Panc1 (cell line): ENCODE results near the gene TMEM187. TPM values are rescaled to one million over a fixed set of nuclear protein-coding genes. Genes with fewer than 3 reads are reported as not detected.

Source experiments
- ATAC-seq: fragments of 200-7000 bp; cut with Tn5 transposase; 2 replicates; pipeline ENCODE4 v1.9.1; 2020; ENCODE audit warnings: mild to moderate bottlenecking, moderate library complexity
- BruUV-seq: library from RNA; stranded (reverse); fragments of 400-500 nt; replicated peaks from 2 replicates; lab custom pipeline; 2021; lab: Mats Ljungman, UMichigan
- CTCF ChIA-PET: fragments of 300-600 bp; sonication (Branson Sonifier 250); formaldehyde crosslinking; loops from one replicate; lab custom pipeline; 2022; ENCODE audit warnings: antibody characterized with exemption; lab: Charles Lee
- POLR2A ChIA-PET: fragments of 300-600 bp; sonication (Branson Sonifier 250); formaldehyde crosslinking; loops from one replicate; lab custom pipeline; 2022; ENCODE audit warnings: antibody characterized with exemption; lab: Charles Lee
- DNase-seq: peaks from one replicate; pipeline ENCODE4 v3.0.0-alpha.2; 2010; ENCODE audit warnings: low read depth, low spot score
- H3K27ac ChIP-seq: 2 replicates; pipeline ENCODE4 v1.5.1; 2011; ENCODE audit warnings: mild to moderate bottlenecking, low read length, inconsistent platforms
- H3K27me3 ChIP-seq: fragments of 200-500 bp; sonication (Bioruptor generic); 2 replicates; pipeline ENCODE4 v1.6.0; 2014; ENCODE audit warnings: low read length, inconsistent platforms; ENCODE audit not compliant: control insufficient read depth, insufficient read depth
- H3K36me3 ChIP-seq: fragments of 200-500 bp; sonication (Bioruptor generic); 2 replicates; pipeline ENCODE4 v1.5.1; 2014; ENCODE audit warnings: inconsistent platforms, mild to moderate bottlenecking, low read length, moderate library complexity; ENCODE audit not compliant: control insufficient read depth, insufficient read depth
- H3K4me1 ChIP-seq: 2 replicates; pipeline ENCODE4 v1.5.1; 2011; ENCODE audit warnings: inconsistent platforms, mild to moderate bottlenecking, low read length, moderate library complexity; ENCODE audit not compliant: control insufficient read depth, insufficient read depth
- H3K4me3 ChIP-seq, 2 experiments: 2 replicates each; pipeline ENCODE4 v1.5.1; 2011 to 2012; ENCODE audit warnings: low read depth in 2 of 2, low read length in 2 of 2, mild to moderate bottlenecking in 2 of 2, inconsistent platforms in 1 of 2, moderate library complexity in 1 of 2
- H3K9me3 ChIP-seq: fragments of 200-500 bp; sonication (Bioruptor generic); 2 replicates; pipeline ENCODE4 v1.5.1; 2014; ENCODE audit warnings: low read depth, mild to moderate bottlenecking, inconsistent platforms, low read length, moderate library complexity; ENCODE audit not compliant: control insufficient read depth, insufficient read depth
- POLR2AphosphoS5 ChIP-seq: IDR thresholded peaks from 2 replicates; pipeline ENCODE4 v1.6.1; 2012; ENCODE audit warnings: mild to moderate bottlenecking, low read depth, low read length, moderate library complexity
- SIN3A ChIP-seq: IDR thresholded peaks from 2 replicates; pipeline ENCODE4 v1.6.1; 2012; ENCODE audit warnings: low read depth, mild to moderate bottlenecking, low read length, moderate library complexity, borderline replicate concordance; ENCODE audit not compliant: insufficient read depth
- TCF7L2 ChIP-seq: IDR thresholded peaks from 2 replicates; pipeline ENCODE4 v1.6.1; 2011; ENCODE audit warnings: mild to moderate bottlenecking, low read depth, low read length, inconsistent platforms
- in situ Hi-C: cut with HindIII; loops from 2 replicates; pipeline ENCODE4 v1.10.0; 2016; ENCODE audit warnings: low sequenced_read_pairs, low pct_unique_long_range_greater_than_20kb
- intact Hi-C: fragments of 100-400 bp; cut with micrococcal nuclease; formaldehyde crosslinking; loops from one replicate; pipeline ENCODE4 v1.10.0; 2022; ENCODE audit not compliant: unreplicated experiment
- total RNA-seq: library from RNA; stranded (reverse); gene quantifications from one replicate; pipeline ENCODE4 v1.2.1, GENCODE V29; 2021; ENCODE audit not compliant: unreplicated experiment
- TF ChIP-seq, protein P1 (sequence below), 2 experiments: IDR thresholded peaks; 2 replicates each; pipeline ENCODE4 v1.6.1; 2011 to 2012; ENCODE audit warnings: low read depth in 2 of 2, control low read depth in 1 of 2, low read length in 1 of 2, mild to moderate bottlenecking in 1 of 2, moderate library complexity in 1 of 2; ENCODE audit not compliant: insufficient read depth in 1 of 2
- TF ChIP-seq, protein P2 (sequence below): fragments of 450-650 bp; IDR thresholded peaks from 2 replicates; pipeline ENCODE4 v1.5.1; 2017; ENCODE audit warnings: mild to moderate bottlenecking

The TMEM187 gene
- total RNA-seq, 1 experiment from 2014 or later: 15.7 TPM

DNA sequence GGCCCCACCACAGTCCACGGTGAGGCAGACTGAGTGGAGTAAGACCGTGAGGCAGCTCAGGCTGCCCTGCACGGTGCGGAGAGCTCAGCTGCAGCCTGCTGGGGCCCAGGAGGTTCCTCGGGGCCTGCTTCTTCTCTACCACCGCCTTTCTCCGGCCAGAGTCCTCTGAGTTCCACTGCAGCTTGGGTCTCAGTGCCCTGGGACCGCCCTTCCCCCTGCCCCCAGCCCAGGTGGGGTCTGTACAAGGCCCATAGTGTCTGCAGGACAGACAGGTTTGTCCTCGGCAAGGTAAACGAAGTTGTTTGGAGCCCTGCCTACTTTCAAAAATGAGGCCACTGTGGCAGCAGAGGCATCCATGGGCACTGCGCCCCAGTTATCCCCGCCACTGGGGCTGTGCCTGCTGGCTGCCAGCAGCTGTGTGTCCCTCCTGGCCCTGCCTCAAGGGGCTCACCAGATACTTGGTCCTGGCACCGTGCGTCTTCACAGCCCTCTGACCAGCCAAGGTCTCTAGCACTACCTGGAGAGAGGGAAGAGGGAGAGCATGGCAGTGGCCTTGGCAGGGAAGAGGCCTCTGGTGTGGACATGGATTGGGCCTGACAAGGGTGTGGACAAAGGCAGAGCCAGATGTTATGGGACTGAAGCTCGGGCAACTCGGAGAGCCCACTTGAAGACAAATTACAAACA lies 43.2 kb downstream of the TMEM187 start:
- H3K4me1 ChIP-seq: peaks cover 31% of the 10 kb centered on the region
- no peaks in the 10 kb centered on the region; the same call in 1 of the 2 replicates for H3K36me3 ChIP-seq
- H3K4me3 ChIP-seq: no peak overlapping the region
- ChIA-PET CTCF (no interaction called here), POLR2A (no interaction called here)
- BruUV-seq: no TSS peak
- H3K27ac ChIP-seq: no peak overlapping the region
- in situ Hi-C loops: no loop called here
- TF ChIP-seq, protein P1, sequence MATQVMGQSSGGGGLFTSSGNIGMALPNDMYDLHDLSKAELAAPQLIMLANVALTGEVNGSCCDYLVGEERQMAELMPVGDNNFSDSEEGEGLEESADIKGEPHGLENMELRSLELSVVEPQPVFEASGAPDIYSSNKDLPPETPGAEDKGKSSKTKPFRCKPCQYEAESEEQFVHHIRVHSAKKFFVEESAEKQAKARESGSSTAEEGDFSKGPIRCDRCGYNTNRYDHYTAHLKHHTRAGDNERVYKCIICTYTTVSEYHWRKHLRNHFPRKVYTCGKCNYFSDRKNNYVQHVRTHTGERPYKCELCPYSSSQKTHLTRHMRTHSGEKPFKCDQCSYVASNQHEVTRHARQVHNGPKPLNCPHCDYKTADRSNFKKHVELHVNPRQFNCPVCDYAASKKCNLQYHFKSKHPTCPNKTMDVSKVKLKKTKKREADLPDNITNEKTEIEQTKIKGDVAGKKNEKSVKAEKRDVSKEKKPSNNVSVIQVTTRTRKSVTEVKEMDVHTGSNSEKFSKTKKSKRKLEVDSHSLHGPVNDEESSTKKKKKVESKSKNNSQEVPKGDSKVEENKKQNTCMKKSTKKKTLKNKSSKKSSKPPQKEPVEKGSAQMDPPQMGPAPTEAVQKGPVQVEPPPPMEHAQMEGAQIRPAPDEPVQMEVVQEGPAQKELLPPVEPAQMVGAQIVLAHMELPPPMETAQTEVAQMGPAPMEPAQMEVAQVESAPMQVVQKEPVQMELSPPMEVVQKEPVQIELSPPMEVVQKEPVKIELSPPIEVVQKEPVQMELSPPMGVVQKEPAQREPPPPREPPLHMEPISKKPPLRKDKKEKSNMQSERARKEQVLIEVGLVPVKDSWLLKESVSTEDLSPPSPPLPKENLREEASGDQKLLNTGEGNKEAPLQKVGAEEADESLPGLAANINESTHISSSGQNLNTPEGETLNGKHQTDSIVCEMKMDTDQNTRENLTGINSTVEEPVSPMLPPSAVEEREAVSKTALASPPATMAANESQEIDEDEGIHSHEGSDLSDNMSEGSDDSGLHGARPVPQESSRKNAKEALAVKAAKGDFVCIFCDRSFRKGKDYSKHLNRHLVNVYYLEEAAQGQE (IDR thresholded peaks at IDR 0.05; ENCODE audit: insufficient read depth in 1 of 2, low read depth in 2 of 2, low read length in 1 of 2): no peak
- TF ChIP-seq POLR2AphosphoS5 (no peak), TCF7L2 (no peak), SIN3A (no peak)
- TF ChIP-seq, protein P2, sequence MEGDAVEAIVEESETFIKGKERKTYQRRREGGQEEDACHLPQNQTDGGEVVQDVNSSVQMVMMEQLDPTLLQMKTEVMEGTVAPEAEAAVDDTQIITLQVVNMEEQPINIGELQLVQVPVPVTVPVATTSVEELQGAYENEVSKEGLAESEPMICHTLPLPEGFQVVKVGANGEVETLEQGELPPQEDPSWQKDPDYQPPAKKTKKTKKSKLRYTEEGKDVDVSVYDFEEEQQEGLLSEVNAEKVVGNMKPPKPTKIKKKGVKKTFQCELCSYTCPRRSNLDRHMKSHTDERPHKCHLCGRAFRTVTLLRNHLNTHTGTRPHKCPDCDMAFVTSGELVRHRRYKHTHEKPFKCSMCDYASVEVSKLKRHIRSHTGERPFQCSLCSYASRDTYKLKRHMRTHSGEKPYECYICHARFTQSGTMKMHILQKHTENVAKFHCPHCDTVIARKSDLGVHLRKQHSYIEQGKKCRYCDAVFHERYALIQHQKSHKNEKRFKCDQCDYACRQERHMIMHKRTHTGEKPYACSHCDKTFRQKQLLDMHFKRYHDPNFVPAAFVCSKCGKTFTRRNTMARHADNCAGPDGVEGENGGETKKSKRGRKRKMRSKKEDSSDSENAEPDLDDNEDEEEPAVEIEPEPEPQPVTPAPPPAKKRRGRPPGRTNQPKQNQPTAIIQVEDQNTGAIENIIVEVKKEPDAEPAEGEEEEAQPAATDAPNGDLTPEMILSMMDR: no peak
- intact Hi-C loops: no loop called here
- ATAC-seq: no peak
- DNase-seq: no peak
- H3K9me3 ChIP-seq: no peaks in the 10 kb centered on the region
- H3K27me3 ChIP-seq: no peaks in the 10 kb centered on the region

DNA sequence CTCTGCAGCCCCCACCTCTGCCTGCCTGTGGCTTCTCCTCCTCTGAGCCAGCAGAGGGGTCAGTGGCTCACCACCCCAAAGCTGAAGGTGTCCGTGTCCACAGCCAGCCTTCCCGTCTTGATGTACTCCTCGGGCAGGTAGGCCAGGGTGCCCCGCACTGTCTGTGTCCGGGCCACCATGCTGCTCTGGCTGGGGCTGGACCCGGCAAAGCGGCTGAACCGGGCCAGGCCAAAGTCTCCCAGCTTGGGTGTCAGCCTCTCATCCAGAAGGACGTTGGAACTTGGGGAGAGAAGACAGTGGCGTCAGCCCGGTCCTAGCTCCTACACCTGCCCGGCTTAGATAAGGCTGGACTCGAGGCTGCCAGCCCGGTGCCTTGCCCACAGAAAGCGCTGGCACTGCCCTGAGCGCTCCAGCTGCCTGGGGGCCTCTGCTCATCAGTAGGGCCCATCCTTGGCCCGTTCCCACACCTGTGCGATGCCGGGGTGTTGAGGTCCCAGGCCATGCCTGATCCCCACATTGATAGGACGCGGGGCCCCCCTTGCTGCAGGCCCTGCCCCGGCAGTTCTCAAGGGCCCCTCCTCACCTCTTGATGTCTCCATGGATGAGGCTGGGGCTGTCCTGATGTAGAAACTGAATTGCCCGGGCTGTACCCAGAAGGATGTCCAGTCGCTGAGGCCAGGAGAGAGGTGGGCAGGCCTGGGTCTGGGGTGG lies 44.0 kb downstream of the TMEM187 start:
- H3K9me3 ChIP-seq: no peaks in the 10 kb centered on the region
- intact Hi-C loops (no loop called here), in situ Hi-C loops (no loop called here)
- no peak overlapping the region for H3K4me3 ChIP-seq
- no peak for DNase-seq
- no peaks in the 10 kb centered on the region for H3K27me3 ChIP-seq
- ChIA-PET POLR2A (no interaction called here), CTCF (no interaction called here)
- ATAC-seq: no peak
- no peaks in the 10 kb centered on the region for H3K36me3 ChIP-seq
- no TSS peak for BruUV-seq
- peaks cover 39% of the 10 kb centered on the region for H3K4me1 ChIP-seq
- TF ChIP-seq, protein P1 (IDR thresholded peaks at IDR 0.05; ENCODE audit: insufficient read depth in 1 of 2, low read depth in 2 of 2, low read length in 1 of 2): no peak
- TF ChIP-seq POLR2AphosphoS5: no peak
- TF ChIP-seq, protein P2: no peak
- no peak overlapping the region for H3K27ac ChIP-seq
